ENCODE measurements around the gene TMEM218.
A peak's percentile ranks its signal among the peaks of the same experiment; 100 is the strongest.

Gene TMEM218

GRCh38 chr11:125088123-125088522, 23.3 kb downstream of the TMEM218 start:
- Histone ChIP-seq H2AFZ (ENCODE audit: low read depth, low read length) (no peak overlapping the region), H3K36me3 (ENCODE audit: insufficient read depth, low read length) (no peaks in the 10 kb centered on the region), H3K9ac (ENCODE audit: low read depth, low read length) (no peak overlapping the region), H3K9me3 (ENCODE audit: insufficient read depth, low read length, severe bottlenecking) (no peaks in the 10 kb centered on the region), H4K20me1 (ENCODE audit: insufficient read depth, low read length) (no peaks in the 10 kb centered on the region), H3K4me1 (ENCODE audit: insufficient read depth, low read length) (no peaks in the 10 kb centered on the region), H3K27me3 (ENCODE audit: insufficient read depth, low read length, poor library complexity) (no peaks in the 10 kb centered on the region), H3K27ac (ENCODE audit: low read length) (no peak overlapping the region), H3K79me2 (ENCODE audit: insufficient read depth, low read length) (no peaks in the 10 kb centered on the region), H3K4me3 (ENCODE audit: low read depth in 1 of 2, low read length in 2 of 2) (no peak overlapping the region), H3K4me2 (ENCODE audit: insufficient read depth, low read length) (no peak overlapping the region)
- TF ChIP-seq EZH2 (IDR thresholded peaks at IDR 0.05; ENCODE audit: borderline replicate concordance, low read depth, low read length, severe bottlenecking) (no peak), CTCF (IDR thresholded peaks at IDR 0.05; ENCODE audit: borderline replicate concordance, extremely low read depth, low read length, poor library complexity, severe bottlenecking) (no peak)
- DNase-seq: no peak
- no peak for ATAC-seq (ENCODE audit: insufficient read depth, low read depth)

- H3K36me3 ChIP-seq (ENCODE audit: insufficient read depth, low read length): no peaks in the 10 kb centered on the region
- no peak overlapping the region for H2AFZ ChIP-seq (ENCODE audit: low read depth, low read length)
- H3K4me2 ChIP-seq (ENCODE audit: insufficient read depth, low read length): no peak overlapping the region
- ATAC-seq (ENCODE audit: insufficient read depth, low read depth) (no peak), DNase-seq (no peak)
- H3K4me3 ChIP-seq (ENCODE audit: low read depth in 1 of 2, low read length in 2 of 2): no peak overlapping the region
- no peak overlapping the region for H3K27ac ChIP-seq (ENCODE audit: low read length)
- H3K79me2 ChIP-seq (ENCODE audit: insufficient read depth, low read length): no peaks in the 10 kb centered on the region
- no peak for TF ChIP-seq EZH2 (IDR thresholded peaks at IDR 0.05; ENCODE audit: borderline replicate concordance, low read depth, low read length, severe bottlenecking)
- no peak for TF ChIP-seq CTCF (IDR thresholded peaks at IDR 0.05; ENCODE audit: borderline replicate concordance, extremely low read depth, low read length, poor library complexity, severe bottlenecking)
- H4K20me1 ChIP-seq (ENCODE audit: insufficient read depth, low read length): no peaks in the 10 kb centered on the region
- H3K27me3 ChIP-seq (ENCODE audit: insufficient read depth, low read length, poor library complexity): no peaks in the 10 kb centered on the region
- no peak overlapping the region for H3K9ac ChIP-seq (ENCODE audit: low read depth, low read length)
- no peaks in the 10 kb centered on the region for H3K9me3 ChIP-seq (ENCODE audit: insufficient read depth, low read length, severe bottlenecking)
- H3K4me1 ChIP-seq (ENCODE audit: insufficient read depth, low read length): no peaks in the 10 kb centered on the region
Observed at GRCh38 chr11:125086633-125087296, 24.7 kb downstream of the TMEM218 start.

GRCh38 chr11:125085301-125086081, 25.9 kb downstream of the TMEM218 start:
- H3K79me2 ChIP-seq (ENCODE audit: insufficient read depth, low read length): no peaks in the 10 kb centered on the region
- H3K4me1 ChIP-seq (ENCODE audit: insufficient read depth, low read length): no peaks in the 10 kb centered on the region
- H3K27me3 ChIP-seq (ENCODE audit: insufficient read depth, low read length, poor library complexity): no peaks in the 10 kb centered on the region
- no peak for DNase-seq
- no peak overlapping the region for H3K4me2 ChIP-seq (ENCODE audit: insufficient read depth, low read length)
- H4K20me1 ChIP-seq (ENCODE audit: insufficient read depth, low read length): no peaks in the 10 kb centered on the region
- no peaks in the 10 kb centered on the region for H3K9me3 ChIP-seq (ENCODE audit: insufficient read depth, low read length, severe bottlenecking)
- TF ChIP-seq CTCF (IDR thresholded peaks at IDR 0.05; ENCODE audit: borderline replicate concordance, extremely low read depth, low read length, poor library complexity, severe bottlenecking) (peak; percentile 18), EZH2 (IDR thresholded peaks at IDR 0.05; ENCODE audit: borderline replicate concordance, low read depth, low read length, severe bottlenecking) (no peak)
- no peak overlapping the region for H3K4me3 ChIP-seq (ENCODE audit: low read depth in 1 of 2, low read length in 2 of 2)
- no peak for ATAC-seq (ENCODE audit: insufficient read depth, low read depth)
- H3K27ac ChIP-seq (ENCODE audit: low read length): no peak overlapping the region
- H3K36me3 ChIP-seq (ENCODE audit: insufficient read depth, low read length): no peaks in the 10 kb centered on the region
- H3K9ac ChIP-seq (ENCODE audit: low read depth, low read length): no peak overlapping the region
- H2AFZ ChIP-seq (ENCODE audit: low read depth, low read length): no peak overlapping the region
